ENCODE results near the gene MINK1. TPM values are rescaled to one million over a fixed set of nuclear protein-coding genes. Genes with fewer than 3 reads are reported as not detected.

MINK1 gene
- total RNA-seq, 3 donors from 2014 or later (not counting 1 experiment from before 2014, with no cell fraction given) = 103 to 122 (median 110) TPM

GRCh38 chr17:4945944-4946280, 112.8 kb downstream of the MINK1 start:
- H3K9me3 ChIP-seq (ENCODE audit: control insufficient read depth, insufficient read depth, low read length) = no peaks in the 10 kb centered on the region
- peaks cover 70 to 76% of the 10 kb centered on the region in 2 donors for H3K4me1 Mint-ChIP-seq
- DNase-seq (no peak), ATAC-seq (no peak)
- H3K9me3 Mint-ChIP-seq = no peaks in the 10 kb centered on the region
- H3K27ac Mint-ChIP-seq = peak overlapping the region; percentile 87 to 93
- intact Hi-C loops (cut with micrococcal nuclease) = loop anchor here (2.0 to 5.0 kb wide), 2 partner anchors 45 to 471 kb away; partner anchors contain the start of gene NUP88
- 23% methylated on average over 4 of the region's 4 CpGs for WGBS (ENCODE audit: insufficient coverage)
- no peak for TF ChIP-seq CTCF (IDR thresholded peaks at IDR 0.05)
- peaks cover 71% of the 10 kb centered on the region for H3K4me1 ChIP-seq (ENCODE audit: control insufficient read depth, insufficient read depth, low read length)
- peaks cover 14% of the 10 kb centered on the region for H3K36me3 Mint-ChIP-seq
- peaks cover 50% of the 10 kb centered on the region for H3K36me3 ChIP-seq (ENCODE audit: control insufficient read depth, insufficient read depth, low read length)
- peak overlapping the region; percentile 99 for H3K4me3 ChIP-seq (ENCODE audit: low read length)
- peak overlapping the region; percentile 91 for H3K4me3 Mint-ChIP-seq
- peaks cover 0 to 2% of the 10 kb centered on the region in 2 donors for H3K27me3 Mint-ChIP-seq (ENCODE audit: low read depth in 2 of 2)
- H3K27ac ChIP-seq (ENCODE audit: low read length) = peak overlapping the region; percentile 96
- H3K27me3 ChIP-seq (ENCODE audit: control insufficient read depth, insufficient read depth, low read length) = no peaks in the 10 kb centered on the region

- no peaks in the 10 kb centered on the region for H3K9me3 ChIP-seq (ENCODE audit: control insufficient read depth, insufficient read depth, low read length)
- peak overlapping the region; percentile 87 to 93 for H3K27ac Mint-ChIP-seq
- WGBS (ENCODE audit: insufficient coverage) = 11% methylated on average over 12 of the region's 16 CpGs
- peak overlapping the region; percentile 99 for H3K4me3 ChIP-seq (ENCODE audit: low read length)
- peaks cover 70% of the 10 kb centered on the region for H3K4me1 ChIP-seq (ENCODE audit: control insufficient read depth, insufficient read depth, low read length)
- H3K4me3 Mint-ChIP-seq = peak overlapping the region; percentile 91
- no peaks in the 10 kb centered on the region for H3K27me3 ChIP-seq (ENCODE audit: control insufficient read depth, insufficient read depth, low read length)
- intact Hi-C loops (cut with micrococcal nuclease) = loop anchor here (5.0 kb wide), 1 partner anchor 471 kb away; the partner anchor contains the start of gene NUP88
- DNase-seq (peak in 1 of 2 donors; percentile 29), ATAC-seq (no peak)
- no peaks in the 10 kb centered on the region for H3K9me3 Mint-ChIP-seq
- peaks cover 69 to 76% of the 10 kb centered on the region in 2 donors for H3K4me1 Mint-ChIP-seq
- H3K27ac ChIP-seq (ENCODE audit: low read length) = peak overlapping the region; percentile 96
- H3K36me3 ChIP-seq (ENCODE audit: control insufficient read depth, insufficient read depth, low read length) = peaks cover 50% of the 10 kb centered on the region
- peaks cover 0 to 2% of the 10 kb centered on the region in 2 donors for H3K27me3 Mint-ChIP-seq (ENCODE audit: low read depth in 2 of 2)
- no peak for TF ChIP-seq CTCF (IDR thresholded peaks at IDR 0.05)
- H3K36me3 Mint-ChIP-seq = peaks cover 14% of the 10 kb centered on the region
These were observed 113.3 kb downstream of the MINK1 start for GRCh38 chr17:4946312-4946976.

GRCh38 chr17:4947010-4947410, 113.9 kb downstream of the MINK1 start:
- intact Hi-C loops (cut with micrococcal nuclease) = loop anchor here (5.0 kb wide), 1 partner anchor 470 kb away; the partner anchor contains the start of gene NUP88

More at GRCh38 chr17:4947010-4947410, 113.9 kb downstream of the MINK1 start:
- Mint-ChIP-seq H3K9me3 (no peaks in the 10 kb centered on the region), H3K4me3 (peak overlapping the region; percentile 91), H3K36me3 (peaks cover 14% of the 10 kb centered on the region), H3K27ac (peak overlapping the region; percentile 87 to 93), H3K4me1 (peaks cover 63 to 71% of the 10 kb centered on the region in 2 donors), H3K27me3 (ENCODE audit: low read depth in 2 of 2) (peaks cover 0 to 2% of the 10 kb centered on the region in 2 donors)
- Histone ChIP-seq H3K36me3 (ENCODE audit: control insufficient read depth, insufficient read depth, low read length) (peaks cover 50% of the 10 kb centered on the region), H3K4me1 (ENCODE audit: control insufficient read depth, insufficient read depth, low read length) (peaks cover 64% of the 10 kb centered on the region), H3K27ac (ENCODE audit: low read length) (peak overlapping the region; percentile 96), H3K9me3 (ENCODE audit: control insufficient read depth, insufficient read depth, low read length) (no peaks in the 10 kb centered on the region), H3K4me3 (ENCODE audit: low read length) (peak overlapping the region; percentile 99), H3K27me3 (ENCODE audit: control insufficient read depth, insufficient read depth, low read length) (no peaks in the 10 kb centered on the region)
- no peak for TF ChIP-seq CTCF (IDR thresholded peaks at IDR 0.05)
- 0% methylated on average over 7 of the region's 7 CpGs for WGBS (ENCODE audit: insufficient coverage)
- no peak for DNase-seq
- ATAC-seq = no peak

Other genes starting within 250 kb of the MINK1 start
- not detected for gene SMTNL2, start 248.8 kb upstream of the MINK1 start, total RNA-seq
- not detected for gene ALOX15, start 191.7 kb upstream of the MINK1 start, total RNA-seq
- 10 to 100 TPM; 32.3 to 45.8 (median 43.5) TPM for gene PELP1, start 129.2 kb upstream of the MINK1 start, total RNA-seq
- gene ARRB2, start 122.7 kb upstream of the MINK1 start, total RNA-seq = 100 to 1,000 TPM; 314 to 374 (median 335) TPM
- gene MED11, start 101.9 kb upstream of the MINK1 start, total RNA-seq = 10 to 100 TPM in 2 of 3 donors, 1 to 10 TPM in 1; 9.1 to 15.0 (median 10.5) TPM
- gene ZMYND15, start 93.5 kb upstream of the MINK1 start, total RNA-seq = 1 to 10 TPM in 1 of 3 donors, under 1 TPM in 2; 0.52 to 3.5 (median 0.93) TPM
- 10 to 100 TPM in 2 of 3 donors, 1 to 10 TPM in 1; 4.0 to 31.8 (median 16.0) TPM for gene CXCL16, start 93.4 kb upstream of the MINK1 start, total RNA-seq
- not detected for gene TM4SF5, start 61.5 kb upstream of the MINK1 start, total RNA-seq
- gene VMO1, start 47.0 kb upstream of the MINK1 start, total RNA-seq = 1 to 10 TPM; 1.2 to 4.8 (median 1.3) TPM
- gene GLTPD2, start 44.4 kb upstream of the MINK1 start, total RNA-seq = not detected
- 10 to 100 TPM; 69.4 to 79.3 (median 70.0) TPM for gene PSMB6, start 37.2 kb upstream of the MINK1 start, total RNA-seq
- 10 to 100 TPM; 20.8 to 22.7 (median 21.3) TPM for gene PLD2, start 26.2 kb upstream of the MINK1 start, total RNA-seq
- gene C17orf107, start 66.2 kb downstream of the MINK1 start, total RNA-seq = 10 to 100 TPM; 24.4 to 30.2 (median 27.5) TPM
- 10 to 100 TPM; 11.8 to 17.9 (median 11.8) TPM for gene CHRNE, start 69.8 kb downstream of the MINK1 start, total RNA-seq
- gene GP1BA, start 98.9 kb downstream of the MINK1 start, total RNA-seq = 1 to 10 TPM in 2 of 3 donors, under 1 TPM in 1; 0.25 to 4.3 (median 2.2) TPM
- gene SLC25A11, start 106.7 kb downstream of the MINK1 start, total RNA-seq = 10 to 100 TPM; 34.7 to 47.5 (median 42.5) TPM
- gene RNF167, start 106.9 kb downstream of the MINK1 start, total RNA-seq = 100 to 1,000 TPM; 149 to 189 (median 177) TPM
- gene PFN1, start 115.2 kb downstream of the MINK1 start, total RNA-seq = 1,000 to 10,000 TPM; 1,278 to 1,379 (median 1,308) TPM
- gene ENO3, start 117.8 kb downstream of the MINK1 start, total RNA-seq = 10 to 100 TPM; 26.1 to 28.4 (median 26.6) TPM
- 10 to 100 TPM; 45.7 to 60.2 (median 59.6) TPM for gene SPAG7, start 134.5 kb downstream of the MINK1 start, total RNA-seq
- 10 to 100 TPM; 56.2 to 69.5 (median 69.4) TPM for gene CAMTA2, start 154.3 kb downstream of the MINK1 start, total RNA-seq
- under 1 TPM in 2 of 3 donors, not detected in 1; 0.39 to 0.54 TPM for gene INCA1, start 164.2 kb downstream of the MINK1 start, total RNA-seq
- gene KIF1C, start 164.6 kb downstream of the MINK1 start, total RNA-seq = 10 to 100 TPM; 17.1 to 28.6 (median 22.2) TPM
- gene SLC52A1, start 202.1 kb downstream of the MINK1 start, total RNA-seq = not detected
- gene ZFP3, start 245.1 kb downstream of the MINK1 start, total RNA-seq = 1 to 10 TPM; 3.8 to 7.2 (median 5.1) TPM